MM.1S (cell line): ENCODE data around the gene TPI1.

Experiments
- CTCF ChIP-seq: fragments of 300-600 bp; sonication (generic); IDR thresholded peaks from 2 replicates; pipeline ENCODE4 v1.5.1; 2016; ENCODE audit warnings: antibody characterized with exemption, low read length, mixed read lengths
- EZH2 ChIP-seq: fragments of 300-600 bp; sonication (generic); optimal IDR thresholded peaks from 2 replicates; pipeline ENCODE3; 2017; ENCODE audit warnings: low read depth, mild to moderate bottlenecking, antibody characterized with exemption, low read length, mixed read lengths

DNA sequence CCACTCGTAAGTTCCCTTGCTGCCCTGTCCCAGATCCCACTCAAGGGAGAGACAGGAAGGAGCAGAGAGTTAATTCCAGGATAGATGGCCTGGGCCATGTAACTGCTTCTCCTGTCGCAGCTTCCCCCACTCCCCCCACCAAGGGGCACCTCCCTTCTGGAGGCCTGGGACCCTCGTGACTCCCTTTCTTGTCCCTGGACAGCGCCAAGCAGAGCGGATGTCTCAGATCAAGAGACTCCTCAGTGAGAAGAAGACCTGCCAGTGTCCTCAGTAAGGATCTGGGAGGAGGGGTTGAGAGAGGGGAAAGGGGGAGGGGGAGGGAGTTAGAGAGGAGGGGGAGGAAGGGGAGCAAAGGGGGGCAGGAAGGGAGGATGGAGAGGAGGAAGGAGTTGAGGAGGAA is 48.7 kb upstream of the TPI1 start:
- no peak for TF ChIP-seq CTCF
- TF ChIP-seq EZH2 = no peak
